Neural progenitor cell (in vitro differentiated cells): ENCODE results near the gene DIMT1. TPM values are rescaled to one million over a fixed set of nuclear protein-coding genes. Genes with fewer than 3 reads are reported as not detected.

Experiments used
- DNase-seq: peaks from one replicate; pipeline ENCODE4 v3.0.0-alpha.2; 2016; ENCODE audit warnings: low spot score
- H2AFZ ChIP-seq: fragments of 200-600 bp; sonication (generic); replicated peaks from 2 replicates; pipeline ENCODE4 v1.6.1; 2016; ENCODE audit warnings: antibody characterized with exemption
- H3F3A ChIP-seq: fragments of 200-600 bp; sonication (generic); 2 replicates; pipeline ENCODE4 v1.6.1; 2016; ENCODE audit warnings: antibody characterized with exemption, low read depth
- H3K27ac ChIP-seq: fragments of 200-600 bp; sonication (generic); 2 replicates; pipeline ENCODE4 v1.5.1; 2016; ENCODE audit warnings: mild to moderate bottlenecking
- H3K27me3 ChIP-seq: fragments of 200-600 bp; sonication (generic); 2 replicates; pipeline ENCODE4 v1.6.1; 2016; ENCODE audit warnings: mild to moderate bottlenecking, moderate library complexity
- H3K36me3 ChIP-seq: fragments of 200-600 bp; sonication (generic); 2 replicates; pipeline ENCODE4 v1.5.1; 2016
- H3K4me1 ChIP-seq: fragments of 200-600 bp; sonication (generic); 2 replicates; pipeline ENCODE4 v1.6.1; 2016; ENCODE audit warnings: mixed run types
- H3K4me2 ChIP-seq: fragments of 200-600 bp; sonication (generic); 2 replicates; pipeline ENCODE4 v1.6.1; 2016
- H3K4me3 ChIP-seq: fragments of 200-600 bp; sonication (generic); 2 replicates; pipeline ENCODE4 v1.5.1; 2016
- H3K79me2 ChIP-seq: fragments of 200-600 bp; sonication (generic); 2 replicates; pipeline ENCODE4 v1.6.1; 2016; ENCODE audit warnings: low read depth
- H3K9ac ChIP-seq: fragments of 200-600 bp; sonication (generic); 2 replicates; pipeline ENCODE4 v1.6.1; 2016
- H3K9me3 ChIP-seq: fragments of 200-600 bp; sonication (generic); 2 replicates; pipeline ENCODE4 v1.5.1; 2016; ENCODE audit warnings: low read depth
- H4K20me1 ChIP-seq: fragments of 200-600 bp; sonication (generic); 2 replicates; pipeline ENCODE4 v1.6.1; 2016; ENCODE audit warnings: low read depth
- H3K27ac Mint-ChIP-seq: 3 replicates; pipeline ENCODE4 v1.8.0; 2021; ENCODE audit warnings: mixed read lengths
- H3K27me3 Mint-ChIP-seq: 2 replicates; pipeline ENCODE4 v1.8.0; 2022; ENCODE audit warnings: low read depth, mild to moderate bottlenecking, inconsistent platforms, moderate library complexity, mixed read lengths; ENCODE audit not compliant: insufficient read depth
- H3K36me3 Mint-ChIP-seq: 3 replicates; pipeline ENCODE4 v1.8.0; 2021; ENCODE audit warnings: mixed read lengths
- H3K4me1 Mint-ChIP-seq: 3 replicates; pipeline ENCODE4 v1.8.0; 2021; ENCODE audit warnings: mixed read lengths
- H3K4me3 Mint-ChIP-seq: 3 replicates; pipeline ENCODE4 v1.8.0; 2021; ENCODE audit warnings: mild to moderate bottlenecking, moderate library complexity, mixed read lengths
- H3K9me3 Mint-ChIP-seq: 3 replicates; pipeline ENCODE4 v1.8.0; 2020; ENCODE audit warnings: mixed read lengths
- CTCF ChIP-seq: fragments of 200-600 bp; sonication (generic); IDR thresholded peaks from 2 replicates; pipeline ENCODE4 v1.5.1; 2017; ENCODE audit warnings: antibody characterized with exemption, mild to moderate bottlenecking
- EZH2 ChIP-seq: fragments of 200-600 bp; sonication (generic); IDR thresholded peaks from 2 replicates; pipeline ENCODE4 v1.6.1; 2017; ENCODE audit warnings: antibody characterized with exemption, mild to moderate bottlenecking, moderate library complexity
- EZH2phosphoT487 ChIP-seq: fragments of 200-600 bp; sonication (generic); IDR thresholded peaks from 2 replicates; pipeline ENCODE4 v1.6.1; 2017; ENCODE audit warnings: antibody characterized with exemption
- total RNA-seq: library from RNA; depleted of rRNA; stranded (reverse); fragments of >200 nt; gene quantifications from 2 replicates; pipeline ENCODE4 v1.2.3, GENCODE V29; 2015; ENCODE audit warnings: low replicate concordance

The DIMT1 gene
- total RNA-seq, 1 donor from 2014 or later: 43.2 TPM

- Mint-ChIP-seq H3K27ac (no peak overlapping the region), H3K4me3 (no peak overlapping the region), H3K27me3 (no peaks in the 10 kb centered on the region), H3K4me1 (no peaks in the 10 kb centered on the region), H3K36me3 (peaks cover 30% of the 10 kb centered on the region), H3K9me3 (no peaks in the 10 kb centered on the region)
- H3K4me1 ChIP-seq: no peaks in the 10 kb centered on the region
- H3F3A ChIP-seq: no peaks in the 10 kb centered on the region
- H3K36me3 ChIP-seq: peaks cover 37% of the 10 kb centered on the region
- no peak overlapping the region for H3K9ac ChIP-seq
- no peaks in the 10 kb centered on the region for H3K27me3 ChIP-seq
- no peak overlapping the region for H3K27ac ChIP-seq
- no peaks in the 10 kb centered on the region for H4K20me1 ChIP-seq
- H3K79me2 ChIP-seq: no peaks in the 10 kb centered on the region
- no peak overlapping the region for H2AFZ ChIP-seq
- no peak for TF ChIP-seq EZH2phosphoT487
- TF ChIP-seq EZH2: no peak
- TF ChIP-seq CTCF: no peak
- no peaks in the 10 kb centered on the region for H3K9me3 ChIP-seq
- no peak for DNase-seq
- H3K4me2 ChIP-seq: no peak overlapping the region
- H3K4me3 ChIP-seq: no peak overlapping the region
Observed at GRCh38 chr5:62375627-62376026, 28.1 kb downstream of the DIMT1 start.

GRCh38 chr5:62374090-62374489 is 29.6 kb downstream of the DIMT1 start:
- DNase-seq: no peak
- Mint-ChIP-seq H3K36me3 (peaks cover 29% of the 10 kb centered on the region), H3K27me3 (no peaks in the 10 kb centered on the region), H3K4me3 (no peak overlapping the region), H3K4me1 (no peaks in the 10 kb centered on the region), H3K27ac (no peak overlapping the region), H3K9me3 (no peaks in the 10 kb centered on the region)
- Histone ChIP-seq H3K27ac (no peak overlapping the region), H3K79me2 (no peaks in the 10 kb centered on the region), H3K9ac (no peak overlapping the region), H3K9me3 (no peaks in the 10 kb centered on the region), H3K4me2 (no peak overlapping the region), H2AFZ (no peak overlapping the region), H3K36me3 (peaks cover 36% of the 10 kb centered on the region), H3F3A (no peaks in the 10 kb centered on the region), H4K20me1 (no peaks in the 10 kb centered on the region), H3K4me1 (no peaks in the 10 kb centered on the region), H3K4me3 (no peak overlapping the region), H3K27me3 (no peaks in the 10 kb centered on the region)
- TF ChIP-seq EZH2: no peak
- no peak for TF ChIP-seq EZH2phosphoT487
- TF ChIP-seq CTCF: no peak

GRCh38 chr5:62373382-62373781 is 30.3 kb downstream of the DIMT1 start:
- Histone ChIP-seq H3K27ac (no peak overlapping the region), H3K4me2 (no peak overlapping the region), H3K4me1 (no peaks in the 10 kb centered on the region), H3F3A (no peaks in the 10 kb centered on the region), H3K9ac (no peak overlapping the region), H3K9me3 (no peaks in the 10 kb centered on the region), H3K4me3 (no peak overlapping the region), H3K79me2 (no peaks in the 10 kb centered on the region), H2AFZ (no peak overlapping the region), H3K36me3 (peaks cover 30% of the 10 kb centered on the region), H3K27me3 (no peaks in the 10 kb centered on the region), H4K20me1 (no peaks in the 10 kb centered on the region)
- Mint-ChIP-seq H3K27ac (no peak overlapping the region), H3K9me3 (no peaks in the 10 kb centered on the region), H3K4me1 (no peaks in the 10 kb centered on the region), H3K4me3 (no peak overlapping the region), H3K27me3 (no peaks in the 10 kb centered on the region), H3K36me3 (peaks cover 30% of the 10 kb centered on the region)
- no peak for DNase-seq
- no peak for TF ChIP-seq EZH2phosphoT487
- no peak for TF ChIP-seq EZH2
- no peak for TF ChIP-seq CTCF

GRCh38 chr5:62372600-62372999 is 31.1 kb downstream of the DIMT1 start:
- no peak for TF ChIP-seq CTCF
- TF ChIP-seq EZH2phosphoT487: no peak
- no peak for TF ChIP-seq EZH2
- Mint-ChIP-seq H3K36me3 (peaks cover 26% of the 10 kb centered on the region), H3K27ac (no peak overlapping the region), H3K9me3 (no peaks in the 10 kb centered on the region), H3K27me3 (no peaks in the 10 kb centered on the region), H3K4me1 (no peaks in the 10 kb centered on the region), H3K4me3 (no peak overlapping the region)
- H3K4me3 ChIP-seq: no peak overlapping the region
- H3K36me3 ChIP-seq: peaks cover 30% of the 10 kb centered on the region
- H3K4me2 ChIP-seq: no peak overlapping the region
- H2AFZ ChIP-seq: no peak overlapping the region
- no peaks in the 10 kb centered on the region for H3F3A ChIP-seq
- no peak for DNase-seq
- no peaks in the 10 kb centered on the region for H3K9me3 ChIP-seq
- H4K20me1 ChIP-seq: no peaks in the 10 kb centered on the region
- no peak overlapping the region for H3K9ac ChIP-seq
- no peaks in the 10 kb centered on the region for H3K4me1 ChIP-seq
- H3K79me2 ChIP-seq: no peaks in the 10 kb centered on the region
- H3K27ac ChIP-seq: no peak overlapping the region
- H3K27me3 ChIP-seq: no peaks in the 10 kb centered on the region
